Activated CD4-positive, alpha-beta T cell treated with anti-CD3 and anti-CD28 coated beads, Interleukin-2, Interleukin-6, amounts not matched to agents 100 ng/mL and 50 ng/mL, durations not matched to agents 16 hours and 8 hours (primary cell): ENCODE results near the gene EXOC1L.

Experiments
- DNase-seq: peaks from one replicate; pipeline ENCODE4 v3.0.0-alpha.2; 2020

Gene EXOC1L, protein sequence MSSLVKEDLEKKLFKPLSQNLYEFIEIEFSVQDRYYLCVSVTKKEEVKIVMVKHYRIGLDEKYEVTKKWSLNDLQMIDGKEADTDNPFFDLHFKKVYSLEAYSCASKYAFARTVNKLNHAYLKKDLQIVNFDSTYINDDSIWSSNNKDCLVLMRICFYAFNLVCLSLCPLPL

DNA sequence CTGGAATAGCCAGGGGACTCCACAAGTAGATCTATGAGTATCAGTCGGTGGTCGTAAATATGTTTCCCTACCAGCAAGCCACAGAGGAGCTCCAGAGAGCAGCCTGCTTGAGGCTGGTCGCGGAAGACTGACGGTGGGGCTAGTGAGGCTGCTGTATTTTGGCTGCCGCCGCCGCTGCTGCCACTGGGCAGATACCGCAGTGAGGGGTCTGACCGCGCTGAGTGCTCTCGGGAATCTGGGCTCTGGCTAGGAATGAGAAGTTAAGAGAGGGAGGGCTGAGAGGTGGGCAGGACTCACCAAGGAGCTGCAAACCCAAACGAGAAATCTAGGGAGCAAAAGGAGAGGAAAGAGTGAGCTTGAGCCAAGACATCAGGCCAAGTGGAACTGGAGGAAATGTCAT is at the start of gene EXOC1L:
Gene EXOC1L, plus strand, starts transcription at position 157 of the 400 bp plus-strand sequence. Its CDS starts 237 bp downstream, at position 394.
- no peak for DNase-seq

GRCh38 chr4:55770662-55771061 is 48.9 kb upstream of the EXOC1L start:
- DNase-seq, result no peak

DNA sequence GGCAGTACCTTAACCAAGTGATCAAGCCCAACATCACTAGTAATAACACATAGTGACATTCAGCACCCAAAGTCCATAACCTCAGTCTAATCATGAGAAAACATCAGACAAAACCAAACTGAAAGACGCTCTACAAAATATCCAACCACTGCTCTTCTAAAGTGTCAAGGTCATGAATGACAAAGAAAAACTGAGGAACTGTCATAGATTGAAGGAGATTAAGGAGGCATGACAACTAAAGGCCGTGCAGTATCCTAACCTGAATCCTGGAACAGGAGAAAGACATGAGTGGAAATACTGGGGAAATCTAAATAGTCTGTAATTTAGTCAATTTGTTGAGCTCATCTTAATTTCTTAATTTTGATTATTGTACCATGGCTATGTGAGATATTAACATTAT is 38.2 kb upstream of the EXOC1L start:
- DNase-seq, result no peak

GRCh38 chr4:55781812-55782211 is 37.8 kb upstream of the EXOC1L start:
- DNase-seq, result no peak

GRCh38 chr4:55783584-55783983 is 36.0 kb upstream of the EXOC1L start:
- no peak for DNase-seq

- no peak for DNase-seq
Measured at GRCh38 chr4:55784747-55785146, 34.8 kb upstream of the EXOC1L start.

- DNase-seq, result no peak
Measured at GRCh38 chr4:55791666-55792065, 27.9 kb upstream of the EXOC1L start.

- DNase-seq, result no peak
Measured at GRCh38 chr4:55793479-55793878, 26.1 kb upstream of the EXOC1L start.

GRCh38 chr4:55794053-55794452 is 25.5 kb upstream of the EXOC1L start:
- DNase-seq, result no peak

GRCh38 chr4:55795341-55795740 is 24.2 kb upstream of the EXOC1L start:
- DNase-seq, result no peak

- no peak for DNase-seq
Measured at GRCh38 chr4:55801498-55801897, 18.1 kb upstream of the EXOC1L start.

DNA sequence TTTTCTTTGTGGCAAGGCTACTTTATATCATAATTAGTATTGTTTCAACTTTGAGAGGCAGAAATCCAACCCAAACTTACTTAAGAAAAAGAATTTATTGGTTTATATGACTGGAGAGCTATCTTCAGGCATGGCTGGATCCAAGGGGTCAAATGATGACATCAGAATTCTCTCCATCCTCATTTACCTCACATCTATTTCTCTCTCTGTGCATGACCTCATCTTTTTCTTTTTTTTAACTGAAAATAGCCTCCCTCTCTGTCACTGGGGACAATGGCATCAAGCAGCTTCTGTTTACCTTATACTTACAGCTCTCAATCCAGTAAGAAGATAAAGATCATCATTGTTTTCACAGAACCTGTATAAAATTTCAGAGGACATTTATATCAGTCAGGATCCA is 12.0 kb upstream of the EXOC1L start:
- no peak for DNase-seq

GRCh38 chr4:55808186-55808585 is 11.4 kb upstream of the EXOC1L start:
- no peak for DNase-seq

DNA sequence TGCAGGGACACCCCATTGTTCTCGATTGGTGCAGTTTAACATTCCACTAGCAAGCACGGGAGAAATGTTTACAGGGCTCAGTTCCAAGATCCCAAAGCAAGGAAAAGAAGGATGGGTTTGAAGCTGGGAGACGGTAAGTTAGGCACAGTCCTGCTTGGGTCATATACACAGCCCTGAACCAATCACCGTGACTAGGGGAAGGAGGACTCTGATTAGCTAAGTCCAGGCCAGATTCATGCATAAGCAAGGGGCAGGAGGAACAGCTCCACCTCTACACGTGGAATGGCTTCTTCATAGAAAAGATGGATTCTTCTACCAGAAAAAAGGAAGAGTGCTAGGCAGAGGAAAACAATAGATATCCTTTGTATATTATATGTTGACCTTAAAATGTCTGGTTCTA is 11.0 kb upstream of the EXOC1L start:
- DNase-seq, result no peak

- DNase-seq, result no peak
Measured at GRCh38 chr4:55817691-55818090, 1.9 kb upstream of the EXOC1L start.

GRCh38 chr4:55820279-55820678 is 689 bp downstream of the EXOC1L start:
- DNase-seq, result no peak

GRCh38 chr4:55822329-55822728 is 2.7 kb downstream of the EXOC1L start:
- no peak for DNase-seq

DNA sequence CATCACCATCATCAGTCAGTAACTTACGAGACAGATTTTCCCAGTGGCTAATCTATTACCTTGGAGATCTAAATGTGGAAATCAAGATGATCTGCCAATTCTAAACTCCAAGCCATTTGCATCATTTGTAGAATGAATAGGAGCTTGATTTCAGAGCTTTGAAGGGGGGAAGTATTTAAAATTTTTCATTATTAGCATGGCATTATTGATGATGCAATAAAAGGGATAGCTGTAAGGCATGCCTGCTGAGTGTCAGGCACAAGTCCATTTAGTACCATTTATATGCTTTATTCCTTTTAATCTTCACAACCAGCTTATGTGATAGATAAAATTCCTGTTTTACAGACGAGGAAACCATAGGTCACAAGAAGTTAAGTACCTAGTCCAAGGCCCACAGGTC is 5.3 kb downstream of the EXOC1L start:
- DNase-seq, result no peak

DNA sequence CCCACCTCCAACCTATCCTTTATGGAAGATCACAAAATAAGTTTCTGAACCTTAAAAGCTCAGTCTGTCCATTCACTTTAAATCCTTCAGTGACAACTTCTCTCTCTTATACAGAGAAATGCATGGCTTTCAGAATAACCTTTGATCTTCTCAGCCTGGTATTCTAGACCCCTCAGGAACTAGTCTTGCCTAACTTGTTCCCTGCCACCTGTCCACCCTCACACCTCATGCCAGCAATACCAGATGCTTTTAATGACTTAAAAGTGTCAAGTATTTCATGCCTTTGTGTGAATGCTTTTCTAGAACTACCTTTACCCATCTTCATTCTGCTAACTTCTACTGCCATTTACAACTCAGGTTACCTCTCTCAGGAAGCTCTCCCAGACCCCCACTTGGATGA is 7.4 kb downstream of the EXOC1L start:
- no peak for DNase-seq

DNA sequence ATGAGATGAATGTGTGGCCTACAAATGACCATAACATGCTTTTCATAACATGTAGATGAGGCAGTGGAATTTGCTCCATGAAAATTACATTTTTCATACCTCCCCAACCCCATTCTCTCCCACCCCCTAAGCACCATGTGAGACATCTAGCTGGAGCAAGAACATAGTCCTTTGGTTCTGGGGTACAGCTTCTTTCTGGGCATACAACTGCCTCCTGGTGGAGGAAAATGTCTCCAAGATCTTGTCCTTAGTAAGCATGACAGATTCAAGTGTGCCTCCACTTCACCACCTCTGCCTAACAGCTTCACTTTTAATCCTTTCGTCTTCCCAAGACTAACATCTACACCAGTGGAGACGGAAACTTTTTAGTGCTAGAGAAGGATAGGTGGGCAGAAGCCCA is 8.0 kb downstream of the EXOC1L start:
- DNase-seq, result no peak

- no peak for DNase-seq
Measured at GRCh38 chr4:55830048-55830447, 10.5 kb downstream of the EXOC1L start.

DNA sequence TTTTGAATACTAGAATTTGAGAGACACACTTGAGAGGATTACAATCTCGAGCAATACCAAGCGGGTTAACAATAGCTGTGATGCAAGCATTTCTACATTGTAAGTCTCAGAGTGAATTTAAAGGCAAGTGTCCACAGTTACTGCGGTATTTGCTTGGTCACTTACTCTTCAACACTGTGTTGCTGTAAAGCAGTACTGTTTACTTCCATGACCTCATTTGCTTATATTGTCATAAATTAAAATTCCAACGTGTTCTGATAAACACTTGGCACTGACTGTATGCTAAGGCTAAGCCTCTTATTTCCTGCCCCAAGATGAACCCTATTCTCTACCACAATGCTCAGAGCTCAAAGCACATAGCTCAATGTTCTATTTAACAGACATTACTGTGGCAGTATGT is 11.1 kb downstream of the EXOC1L start:
- no peak for DNase-seq

GRCh38 chr4:55834086-55834795 is 14.7 kb downstream of the EXOC1L start:
- no peak for DNase-seq

DNA sequence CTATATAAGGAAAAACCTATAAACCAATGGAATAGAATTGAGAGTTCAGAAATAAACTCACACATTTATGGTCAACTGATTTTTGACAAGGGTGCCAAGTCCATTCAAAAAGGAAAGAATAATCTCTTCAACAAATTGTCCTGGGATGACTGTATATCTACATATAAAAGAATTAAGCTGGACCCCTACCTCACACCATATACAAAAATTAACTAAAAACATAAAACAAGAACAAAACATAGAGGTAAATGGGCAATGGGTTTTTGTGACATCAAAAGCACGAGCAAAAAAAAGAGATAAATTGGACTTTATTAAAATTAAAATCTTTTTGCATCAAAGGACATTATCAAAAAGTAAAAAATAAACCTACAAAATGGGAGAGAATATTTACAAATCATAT is 18.3 kb downstream of the EXOC1L start:
- no peak for DNase-seq

DNA sequence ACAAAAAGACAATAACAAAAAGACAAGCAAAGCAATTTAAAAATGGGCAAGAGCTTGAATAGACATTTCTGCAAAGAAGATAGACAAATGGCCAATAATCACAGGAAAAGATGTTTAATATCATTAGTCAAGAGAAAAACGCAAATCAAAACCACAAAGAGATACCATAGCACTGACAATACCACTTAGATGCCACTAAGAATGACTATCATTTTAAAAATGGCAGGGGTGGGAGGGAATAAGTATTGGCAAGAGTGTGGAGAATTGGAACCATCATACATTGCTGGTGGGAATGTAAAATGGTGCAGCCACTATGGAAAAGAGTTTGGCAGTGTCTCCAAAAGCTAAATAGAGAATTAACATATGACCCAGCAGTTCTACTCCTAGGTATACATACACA is 18.8 kb downstream of the EXOC1L start:
- no peak for DNase-seq
